HG02870 (cell line): ENCODE data around the gene SYPL2.
A peak's percentile ranks its signal among the peaks of the same experiment; 100 is the strongest.
"Not testable (repeated sequence)": the region's sequence is repeated elsewhere in the genome, so short reads cannot be mapped to it uniquely, and the experiment has no call there.

ENCODE experiments used
- ATAC-seq: cut with Tn5 transposase; IDR thresholded peaks from one replicate; pipeline ENCODE4 v1.9.1; 2021; ENCODE audit warnings: mild to moderate bottlenecking, moderate library complexity; ENCODE audit not compliant: unreplicated experiment

Gene SYPL2

DNA sequence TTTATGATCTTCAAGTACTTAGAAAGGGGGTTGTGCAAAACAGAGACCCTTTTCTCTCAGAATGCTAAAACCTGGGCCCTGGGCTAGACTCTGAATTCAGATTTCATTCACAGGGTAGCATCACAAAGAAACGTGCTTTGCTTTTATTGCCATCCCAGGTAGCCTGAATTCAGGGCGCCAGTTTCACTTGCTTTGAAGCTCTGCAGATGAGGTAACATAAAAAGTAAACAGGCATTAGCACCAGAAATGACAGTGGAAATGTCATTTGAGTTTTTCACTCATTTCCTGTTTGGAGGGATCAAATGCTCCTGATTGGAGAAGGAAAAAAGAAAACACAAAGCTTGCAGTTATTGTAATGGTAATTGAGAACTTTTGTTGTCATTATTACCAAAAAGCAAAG, 2.6 kb downstream of the SYPL2 start:
- ATAC-seq = no peak

DNA sequence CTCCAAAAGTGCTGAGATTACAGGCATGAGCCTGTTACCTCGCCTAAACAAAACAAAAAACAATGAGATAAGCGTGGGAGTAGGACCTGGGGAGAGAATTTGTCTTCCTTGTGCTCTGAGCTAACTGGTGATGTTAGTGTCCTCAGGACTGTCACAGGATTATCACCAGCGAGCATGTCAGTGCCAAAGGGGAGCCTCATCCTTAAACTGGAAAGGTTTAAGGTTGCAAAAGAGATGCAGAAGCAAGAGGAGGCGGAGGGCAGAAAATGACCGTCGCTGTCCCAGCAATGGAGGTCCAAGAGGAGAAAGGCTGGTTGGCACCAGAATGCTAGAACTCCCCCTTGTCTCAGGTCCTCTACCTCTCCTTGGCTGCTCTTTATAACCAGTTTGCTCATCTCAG, 3.9 kb downstream of the SYPL2 start:
- ATAC-seq = no peak

DNA sequence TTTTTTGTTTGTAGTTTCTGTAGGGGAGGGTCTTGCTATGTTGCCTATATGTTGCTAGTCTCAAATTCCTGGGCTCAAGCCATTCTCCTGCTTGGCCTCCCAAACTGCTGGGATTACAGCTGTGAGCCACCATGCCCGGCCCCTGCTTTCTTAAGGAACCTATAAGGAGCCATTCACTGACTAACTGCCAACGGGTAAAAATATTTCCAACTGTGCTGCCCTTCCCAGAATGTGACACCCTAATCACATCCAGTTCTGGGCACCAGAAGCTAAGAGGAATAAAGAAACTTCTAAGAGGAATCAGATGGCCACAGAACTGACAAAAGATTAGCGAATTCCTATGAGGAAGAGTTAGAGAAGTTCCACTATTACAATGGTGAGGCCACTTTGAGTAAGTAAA, 6.4 kb downstream of the SYPL2 start:
- no peak for ATAC-seq

DNA sequence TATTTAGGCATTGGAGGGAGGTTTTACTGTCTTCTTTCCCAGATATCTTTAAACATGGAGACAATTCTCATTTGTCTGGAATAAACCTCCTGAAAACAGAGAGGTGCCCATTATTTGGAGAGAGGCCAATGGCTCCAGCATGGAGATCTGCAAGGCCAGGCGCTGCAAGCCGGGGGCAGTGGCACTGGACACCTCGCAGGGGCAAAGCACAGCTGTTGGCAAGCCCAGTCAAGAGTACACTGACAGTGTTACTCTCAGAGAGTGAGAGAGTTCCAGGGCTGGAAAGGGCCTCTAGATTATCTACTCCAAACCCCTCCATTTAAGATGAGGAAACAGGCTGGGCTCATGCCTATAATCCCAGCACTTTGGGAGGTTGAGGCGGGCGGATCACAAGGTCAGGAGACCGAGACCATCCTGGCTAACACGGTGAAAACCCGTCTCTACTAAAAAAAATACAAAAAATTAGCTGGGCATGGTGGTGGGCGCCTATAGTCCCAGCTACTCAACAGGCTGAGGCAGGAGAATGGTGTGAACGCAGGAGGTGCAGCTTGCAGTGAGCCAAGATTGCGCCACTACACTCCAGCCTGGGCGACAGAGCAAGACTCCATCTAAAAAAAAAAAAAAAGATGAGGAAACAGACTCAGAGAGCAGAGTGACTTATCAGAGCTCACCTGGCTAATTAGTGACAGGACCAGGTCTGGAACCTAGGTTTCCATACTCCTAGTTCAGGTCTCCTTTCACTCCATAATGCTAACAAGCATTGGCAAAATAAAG, 7.1 kb downstream of the SYPL2 start:
- not testable (repeated sequence) for ATAC-seq

DNA sequence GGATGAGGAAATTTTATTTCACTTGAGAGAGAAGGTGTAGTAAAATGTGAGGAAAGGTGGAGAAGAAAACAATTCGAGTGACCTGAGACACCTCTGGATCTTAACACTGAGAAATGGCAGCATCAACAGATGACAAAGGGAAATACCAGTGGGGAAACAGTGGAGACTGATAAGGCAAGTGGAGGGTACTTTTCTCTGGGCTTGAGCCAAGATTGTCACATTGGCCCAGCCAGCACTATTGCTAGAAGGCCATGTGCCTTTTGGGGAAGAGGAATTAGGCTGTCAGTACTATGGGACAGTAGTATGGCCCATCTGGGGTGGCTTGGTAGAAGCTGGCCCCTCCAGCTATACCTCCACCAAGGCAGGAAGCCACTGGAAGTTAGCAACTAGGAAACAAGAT, 8.4 kb downstream of the SYPL2 start:
- no peak for ATAC-seq

DNA sequence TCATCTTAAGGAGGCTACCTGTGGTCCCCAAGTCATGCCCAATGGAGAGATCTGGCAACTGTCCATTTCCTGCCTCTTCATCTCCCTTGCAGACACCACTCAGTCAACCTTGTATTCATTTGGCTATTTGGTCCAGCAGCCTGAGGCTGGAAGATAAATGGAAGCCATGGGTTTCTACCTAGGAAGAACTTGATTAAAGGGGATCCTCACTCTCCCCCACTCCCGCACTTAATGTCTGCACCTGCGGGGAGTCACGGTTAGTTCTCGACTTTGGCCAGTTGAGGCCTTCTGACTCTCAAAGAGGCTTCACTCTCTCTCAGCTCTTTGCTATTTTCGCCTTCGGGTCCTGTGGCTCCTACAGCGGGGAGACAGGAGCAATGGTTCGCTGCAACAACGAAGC, 8.9 kb downstream of the SYPL2 start:
- ATAC-seq = no peak

DNA sequence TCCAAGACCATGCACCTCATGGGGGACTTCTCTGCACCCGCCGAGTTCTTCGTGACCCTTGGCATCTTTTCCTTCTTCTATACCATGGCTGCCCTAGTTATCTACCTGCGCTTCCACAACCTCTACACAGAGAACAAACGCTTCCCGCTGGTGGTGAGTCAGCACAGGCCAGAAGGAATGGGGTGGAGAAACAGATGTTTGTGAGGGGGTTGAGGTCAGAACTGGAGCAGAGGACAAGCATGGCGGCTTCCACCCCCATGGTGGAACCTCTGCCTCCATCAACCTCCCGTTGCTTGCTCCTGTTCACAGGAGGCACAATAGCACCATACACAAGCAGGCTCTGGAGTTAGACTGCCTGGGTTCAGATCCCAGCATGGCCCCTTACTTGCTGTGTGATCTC, 10.5 kb downstream of the SYPL2 start:
- no peak for ATAC-seq

DNA sequence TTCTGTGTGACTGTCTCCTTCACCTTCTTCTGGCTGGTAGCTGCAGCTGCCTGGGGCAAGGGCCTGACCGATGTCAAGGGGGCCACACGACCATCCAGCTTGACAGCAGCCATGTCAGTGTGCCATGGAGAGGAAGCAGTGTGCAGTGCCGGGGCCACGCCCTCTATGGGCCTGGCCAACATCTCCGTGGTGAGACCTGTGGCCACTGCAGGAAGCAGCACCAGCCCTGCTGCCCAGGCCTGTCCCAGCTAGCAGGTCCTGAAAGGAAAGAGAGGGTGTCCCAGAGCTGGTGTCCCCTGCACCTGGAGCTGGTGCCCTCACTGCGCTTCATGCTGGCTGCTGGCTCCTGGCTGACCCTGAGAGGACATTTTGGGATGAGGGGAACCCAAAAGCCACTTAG, 11.5 kb downstream of the SYPL2 start:
- ATAC-seq = no peak

DNA sequence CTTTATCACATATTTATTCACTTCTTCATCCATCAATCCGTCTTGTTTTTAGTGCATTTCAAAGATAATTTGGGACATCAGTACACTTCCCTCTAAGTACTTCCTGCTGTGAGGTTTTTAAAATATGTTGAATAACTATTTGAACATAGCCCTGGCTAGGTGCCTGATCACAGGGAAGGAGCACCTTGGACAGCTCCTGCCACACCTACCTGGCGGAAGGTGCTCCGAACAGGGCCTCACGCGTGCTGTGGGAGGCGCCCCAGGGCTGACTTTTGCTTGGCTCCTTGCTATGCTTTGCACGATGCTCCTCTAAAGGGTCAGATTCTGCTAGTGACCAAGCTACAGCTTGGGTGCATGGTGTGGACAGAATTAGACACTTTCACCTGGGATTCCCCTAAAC, 12.5 kb downstream of the SYPL2 start:
- ATAC-seq = no peak

DNA sequence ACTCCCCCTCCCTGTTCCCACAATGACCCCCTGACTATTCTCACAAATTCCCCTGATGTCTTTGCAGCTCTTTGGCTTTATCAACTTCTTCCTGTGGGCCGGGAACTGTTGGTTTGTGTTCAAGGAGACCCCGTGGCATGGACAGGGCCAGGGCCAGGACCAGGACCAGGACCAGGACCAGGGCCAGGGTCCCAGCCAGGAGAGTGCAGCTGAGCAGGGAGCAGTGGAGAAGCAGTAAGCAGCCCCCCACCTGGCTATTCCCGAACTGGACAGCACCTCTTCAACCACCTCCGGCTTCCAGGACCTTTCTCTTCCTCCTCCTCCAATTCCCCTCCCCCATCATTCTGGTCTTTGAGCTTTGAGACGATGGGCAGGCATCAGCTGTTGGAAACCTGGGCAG, 13.0 kb downstream of the SYPL2 start:
- ATAC-seq = no peak

DNA sequence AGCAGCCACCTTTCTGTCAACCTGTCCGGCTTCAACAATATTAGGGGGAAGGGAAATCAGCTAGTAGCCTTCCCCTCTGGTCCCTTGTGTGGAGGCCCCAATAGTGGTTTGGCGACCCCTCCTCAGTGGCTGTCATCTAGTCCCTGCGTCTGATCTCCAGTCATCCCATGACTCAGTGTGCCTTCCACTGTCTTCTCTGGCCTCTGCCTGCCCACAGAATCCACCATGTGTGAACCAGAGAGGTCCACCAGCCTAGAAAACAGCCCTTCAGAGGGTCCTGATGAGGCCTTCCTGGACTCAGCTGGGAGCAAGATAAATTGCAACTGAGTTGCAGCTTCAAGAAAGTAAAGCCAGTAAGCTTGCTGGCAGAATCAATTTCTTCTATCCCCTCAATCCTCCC, 13.6 kb downstream of the SYPL2 start:
- ATAC-seq = no peak

DNA sequence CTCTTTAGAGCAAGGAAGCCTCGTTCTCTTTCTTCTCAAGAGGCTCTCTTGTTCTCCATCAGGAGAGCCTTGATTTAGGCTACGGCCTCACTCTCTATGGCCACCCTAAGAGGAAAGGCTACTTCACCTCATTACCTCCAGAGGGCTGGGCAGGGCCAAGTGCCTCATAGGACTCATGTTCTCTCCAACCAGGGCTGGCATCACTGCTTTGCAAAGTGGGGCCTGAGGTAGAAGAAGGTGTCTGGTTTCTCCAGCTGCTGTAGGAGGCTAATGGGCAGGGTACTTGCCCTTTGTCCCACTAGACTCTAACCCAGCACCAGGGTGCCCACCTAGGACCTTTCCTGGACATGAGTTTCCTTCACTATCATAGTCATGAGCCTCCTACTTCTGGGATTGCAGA, 15.3 kb downstream of the SYPL2 start:
- ATAC-seq = no peak

DNA sequence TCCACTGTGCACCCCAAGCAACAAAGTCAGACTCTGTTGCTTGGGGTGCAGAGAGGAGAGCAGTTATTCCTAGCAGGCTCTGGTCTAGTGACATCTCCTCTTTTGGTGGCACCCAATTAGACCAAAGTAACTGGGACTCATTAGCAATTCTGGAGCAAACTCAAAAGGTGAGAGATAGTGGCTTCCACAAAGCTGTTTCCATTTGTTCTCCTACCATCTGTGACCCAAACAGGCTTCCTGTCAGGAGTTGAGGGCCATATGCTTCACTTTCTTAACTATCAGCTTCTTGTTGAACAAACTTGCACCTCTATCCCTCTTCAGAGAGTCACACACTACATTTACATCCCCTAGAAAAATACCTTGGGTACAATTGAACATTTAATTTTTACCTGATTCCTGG, 15.9 kb downstream of the SYPL2 start:
- ATAC-seq = no peak

DNA sequence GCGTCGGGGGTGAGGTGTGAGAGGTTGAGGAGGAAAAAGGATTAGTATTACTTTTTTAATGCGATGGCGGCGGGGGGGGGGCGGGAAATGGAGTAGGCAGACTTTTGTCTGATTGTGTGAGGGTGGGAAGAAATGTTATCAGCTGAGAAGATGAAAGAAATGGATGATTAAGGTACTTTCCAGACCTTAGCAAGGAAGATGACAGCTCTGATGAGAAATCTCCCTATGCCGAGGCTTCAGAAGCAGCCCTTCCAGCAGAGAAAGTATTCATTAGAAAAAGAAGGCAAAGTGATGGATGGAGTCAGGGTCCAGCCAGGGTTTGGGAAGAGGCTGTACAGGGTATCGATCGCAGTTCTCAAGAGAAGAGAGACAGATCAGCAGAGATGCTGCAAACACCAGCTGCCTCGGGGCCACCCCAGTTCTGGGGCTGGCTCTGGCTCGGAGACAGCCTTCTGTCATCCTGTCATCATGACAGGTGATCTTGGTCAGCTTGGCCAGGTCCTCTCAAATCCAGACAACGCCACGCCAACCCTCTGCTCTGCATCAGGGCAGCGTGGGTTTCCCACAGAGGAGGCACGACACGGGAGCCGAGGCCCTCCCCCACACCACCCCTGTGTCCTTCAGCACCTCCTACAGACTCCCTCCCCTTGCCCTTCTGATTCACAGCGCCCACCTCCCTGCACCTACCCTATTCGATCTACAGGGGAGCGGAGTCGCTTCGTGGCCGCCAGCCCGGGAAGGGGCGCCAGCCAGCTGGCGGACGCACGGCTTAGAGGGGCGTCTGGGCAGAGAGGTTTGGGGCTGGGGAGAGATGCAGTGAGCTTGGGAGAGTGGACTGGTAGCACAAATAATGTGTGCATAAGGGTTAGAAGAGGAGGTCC, 16.7 kb downstream of the SYPL2 start:
- peak; percentile 9 for ATAC-seq

DNA sequence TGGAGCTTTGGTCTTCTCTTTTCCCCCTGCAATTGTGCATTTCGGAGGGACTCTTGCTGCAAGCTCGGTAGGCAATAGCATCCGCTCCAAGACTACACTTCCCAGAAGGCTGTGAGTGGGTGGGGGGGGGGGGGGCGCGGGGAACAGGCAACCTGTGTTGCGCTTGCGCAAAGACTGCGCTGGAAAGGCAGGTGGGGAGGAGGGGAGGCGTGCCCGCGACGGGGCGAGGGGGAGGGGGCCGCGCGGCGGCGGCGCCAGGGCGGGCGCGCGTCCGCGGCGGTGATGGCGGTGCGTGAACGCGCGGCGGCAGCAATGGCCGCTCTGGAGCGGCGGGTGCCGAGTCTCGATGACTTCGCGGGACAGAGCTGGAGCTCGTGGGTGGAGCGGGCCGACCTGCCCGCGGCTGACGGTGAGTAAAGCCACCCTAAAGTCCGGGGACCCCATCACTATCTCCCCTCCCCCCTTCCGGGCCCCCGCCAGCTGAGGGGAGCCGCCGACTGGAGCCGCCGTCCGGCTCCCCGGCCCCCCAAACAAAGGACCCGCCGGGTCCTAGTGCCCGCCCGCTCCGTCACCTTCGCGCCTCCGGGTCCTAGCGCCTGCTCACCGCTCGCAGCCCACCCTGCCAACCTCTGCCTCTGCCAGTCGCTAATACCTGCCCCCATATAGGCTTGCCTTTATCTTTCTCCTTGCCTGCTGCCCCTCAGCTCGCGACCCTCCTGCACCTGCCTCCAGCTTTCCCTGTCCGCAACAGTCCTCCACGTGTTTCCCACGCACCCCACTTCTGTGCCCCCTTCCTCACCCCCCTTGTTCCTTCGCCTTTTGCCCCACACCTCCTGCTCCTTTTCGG, 17.5 kb downstream of the SYPL2 start, which contains the start of gene ATXN7L2:
Gene ATXN7L2 (plus strand): TSS at position 234 of the 847 bp plus-strand sequence. CDS start 49 bp downstream, at position 283.
- ATAC-seq = peak; percentile 74

DNA sequence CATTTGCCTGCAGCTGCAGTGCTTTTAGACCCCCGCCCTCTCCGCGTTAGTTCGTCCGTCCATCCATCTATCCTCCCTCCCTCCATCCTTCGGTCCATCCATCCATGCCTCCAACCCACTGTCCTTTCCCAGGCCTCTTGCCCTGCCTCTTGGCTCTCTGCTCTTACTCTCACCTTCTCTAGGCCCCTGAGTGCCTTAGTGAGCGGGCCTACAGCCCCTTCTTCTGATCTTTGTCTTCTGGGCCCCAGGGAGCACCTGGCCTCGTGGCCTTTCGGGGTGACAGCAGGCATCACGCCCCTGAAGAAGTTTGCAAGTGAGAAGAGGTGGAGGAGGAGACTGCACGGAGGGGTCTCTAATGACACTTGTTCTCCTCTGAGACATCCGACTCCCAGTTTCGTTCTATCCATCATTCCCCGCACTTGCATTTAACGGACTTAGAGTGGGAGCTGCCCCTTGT, 18.2 kb downstream of the SYPL2 start:
- ATAC-seq = no peak

DNA sequence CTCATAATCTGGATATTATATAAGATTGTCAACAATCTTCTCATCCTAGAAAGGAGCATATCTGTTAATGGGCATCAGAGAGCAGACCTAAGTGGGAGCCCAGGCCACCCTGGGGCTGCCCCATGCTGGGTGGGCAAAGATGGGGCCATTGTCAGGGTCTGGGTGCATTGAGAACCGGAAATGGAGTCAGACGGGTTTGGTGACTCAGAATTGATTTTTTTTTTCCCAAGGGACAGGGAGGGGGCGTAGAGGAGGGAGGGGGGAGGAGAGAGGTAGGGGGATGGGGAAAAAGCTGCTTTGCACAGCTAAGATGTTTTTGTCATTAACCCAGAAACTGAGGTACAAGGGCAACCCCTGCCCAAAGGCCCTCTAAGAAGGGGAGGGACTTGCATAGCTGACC, 18.7 kb downstream of the SYPL2 start:
- ATAC-seq = no peak

DNA sequence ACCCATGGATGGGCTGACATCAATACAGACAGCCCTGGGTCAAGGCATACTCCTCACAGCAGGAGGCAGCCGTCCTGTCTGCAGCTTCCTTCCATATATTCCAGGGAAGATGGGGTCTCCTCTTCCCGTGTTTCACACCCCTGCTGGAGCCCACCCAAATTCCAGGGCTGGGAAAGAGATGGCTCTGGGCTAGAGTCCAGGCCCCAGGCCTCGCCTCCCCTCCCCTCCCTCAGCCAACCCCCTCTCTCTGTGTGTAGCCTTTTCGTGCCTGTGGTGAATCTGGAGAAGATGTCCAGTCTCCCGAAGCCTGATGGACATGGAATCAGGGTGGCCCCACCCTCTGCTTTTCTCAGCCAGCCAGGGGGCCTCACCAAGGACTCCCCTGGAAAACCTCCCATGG, 20.9 kb downstream of the SYPL2 start:
- ATAC-seq = no peak

DNA sequence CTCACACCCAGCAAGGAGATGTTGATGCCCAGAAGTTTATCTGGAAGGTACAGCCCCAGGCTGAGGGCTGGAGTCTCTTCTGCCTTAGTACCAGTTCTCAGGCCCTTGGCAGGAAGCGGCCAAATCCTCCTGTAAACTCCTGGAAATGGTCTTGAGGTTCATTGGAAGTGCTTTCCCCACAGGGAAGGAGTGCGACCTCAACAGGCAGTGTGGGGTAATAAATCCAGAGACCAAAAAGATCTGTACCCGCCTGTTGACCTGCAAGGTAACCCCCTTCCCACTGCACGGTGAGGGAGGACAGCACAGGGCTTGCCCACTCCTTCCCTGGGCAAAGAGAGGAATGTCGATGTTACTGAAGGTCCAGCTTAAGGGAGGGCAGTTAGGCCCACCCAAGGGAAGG, 21.9 kb downstream of the SYPL2 start:
- ATAC-seq = no peak

DNA sequence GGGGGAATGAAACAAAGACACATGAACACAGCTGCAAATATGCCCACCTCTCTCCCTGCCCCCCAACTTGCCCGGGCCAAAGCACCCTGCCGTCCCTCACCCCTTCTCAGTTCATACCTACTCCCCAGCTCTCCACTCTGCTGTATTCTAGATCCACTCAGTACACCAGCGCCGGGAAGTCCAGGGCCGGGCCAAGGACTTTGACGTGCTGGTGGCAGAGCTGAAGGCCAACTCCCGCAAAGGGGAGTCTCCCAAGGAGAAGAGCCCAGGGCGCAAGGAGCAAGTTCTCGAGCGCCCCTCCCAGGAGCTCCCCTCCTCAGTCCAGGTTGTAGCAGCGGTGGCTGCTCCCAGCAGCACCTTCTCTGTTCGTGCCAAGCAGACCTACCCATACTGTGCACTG, 22.4 kb downstream of the SYPL2 start:
- no peak for ATAC-seq
